ENCODE results near the gene GTF2E1.
A peak's percentile ranks its signal among the peaks of the same experiment; 100 is the strongest.
"Not testable (repeated sequence)": the region's sequence is repeated elsewhere in the genome, so short reads cannot be mapped to it uniquely, and the experiment has no call there.

The GTF2E1 gene

DNA sequence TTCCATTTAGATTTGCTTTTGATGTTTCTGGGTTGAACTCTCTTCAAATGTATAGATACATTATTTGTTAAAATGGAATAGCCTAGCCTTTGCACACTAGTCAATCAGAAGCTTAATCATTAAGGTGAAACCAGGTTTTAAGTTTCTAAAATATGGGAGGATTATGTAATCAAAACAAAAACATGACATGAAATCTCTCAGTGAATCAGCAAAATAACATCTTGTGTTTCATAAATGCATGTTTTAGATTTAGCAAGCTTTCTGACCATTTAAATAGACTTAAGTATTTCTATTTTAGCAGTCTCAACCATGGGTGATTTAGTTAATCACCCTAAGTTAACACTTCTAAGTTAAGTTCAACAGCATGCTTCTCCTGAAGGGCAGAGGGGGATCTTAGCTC is 11.3 kb downstream of the GTF2E1 start:
- no peak for DNase-seq

DNA sequence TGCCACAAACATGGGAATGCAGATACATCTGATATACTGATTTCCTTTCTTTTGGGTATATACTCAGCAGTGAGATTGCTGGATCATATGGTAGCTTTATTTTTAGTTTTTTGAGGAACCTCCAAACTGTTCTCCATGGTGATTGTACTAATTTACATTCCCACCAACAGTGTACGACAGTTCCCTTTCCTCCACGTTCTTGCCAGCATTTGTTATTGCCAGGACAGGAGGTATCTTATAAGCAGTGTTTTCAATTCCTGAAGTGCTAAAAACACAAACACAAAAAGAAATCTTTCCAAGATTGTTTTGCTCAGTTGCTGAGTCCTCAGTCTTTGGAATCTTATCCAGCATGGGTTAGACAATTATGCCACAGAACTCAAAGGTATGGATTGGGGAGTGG is 13.5 kb downstream of the GTF2E1 start:
- no peak for DNase-seq

DNA sequence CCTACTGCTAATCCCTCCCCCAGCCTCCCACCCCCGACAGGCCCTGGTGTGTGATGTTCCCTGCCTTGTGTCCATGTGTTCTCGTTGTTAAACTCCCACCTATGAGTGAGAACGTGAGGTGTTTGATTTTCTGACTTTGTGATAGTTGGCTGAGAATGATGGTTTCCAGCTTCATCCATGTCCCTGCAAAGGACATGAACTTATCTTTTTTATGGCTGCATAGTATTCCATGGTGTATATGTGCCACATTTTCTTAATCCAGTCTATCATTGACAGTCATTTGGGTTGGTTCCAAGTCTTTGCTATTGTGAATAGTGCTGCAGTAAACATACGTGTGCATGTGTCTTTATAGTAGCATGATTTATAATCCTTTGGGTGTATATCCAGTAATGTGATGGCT is 16.0 kb downstream of the GTF2E1 start:
- not testable (repeated sequence) for DNase-seq

DNA sequence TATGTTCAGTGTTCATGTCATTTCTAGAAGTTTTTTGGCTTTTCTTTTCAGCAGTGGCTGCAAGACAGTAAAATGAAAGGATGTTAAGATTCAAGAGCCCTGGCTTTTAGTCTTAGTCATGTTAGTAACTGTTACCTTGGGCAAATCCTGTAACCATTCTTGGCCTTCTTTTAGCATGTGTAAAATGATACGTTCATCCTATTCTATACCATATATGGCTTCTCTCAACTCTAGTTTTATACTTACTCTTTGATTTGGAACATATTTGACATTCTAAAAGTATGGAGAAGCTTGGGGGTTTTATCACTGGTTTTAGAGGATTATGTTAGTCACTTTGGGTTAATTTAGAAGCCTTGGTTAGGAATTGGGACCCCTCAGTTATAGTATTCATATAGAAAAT is 20.1 kb downstream of the GTF2E1 start:
- DNase-seq, result no peak

DNA sequence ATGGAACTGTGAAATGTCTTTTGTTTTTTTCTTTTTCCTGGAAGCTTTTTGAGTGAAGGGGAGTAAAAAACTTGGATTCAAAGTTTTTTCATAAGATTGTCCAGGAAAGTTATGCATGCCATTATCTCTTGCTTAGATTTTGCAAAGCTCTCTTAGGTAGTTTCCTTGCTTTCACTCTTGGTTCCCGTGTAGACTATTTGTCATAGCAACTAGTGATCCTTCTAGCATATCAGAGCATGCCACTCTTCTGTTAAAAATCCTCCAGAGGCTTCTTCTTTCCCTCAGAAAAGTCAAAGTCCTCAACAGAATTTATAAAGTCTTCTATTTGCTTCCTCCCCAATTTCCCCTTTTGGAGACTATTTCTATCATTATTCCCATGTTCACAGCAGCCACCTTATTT is 21.1 kb downstream of the GTF2E1 start:
- DNase-seq, result no peak

DNA sequence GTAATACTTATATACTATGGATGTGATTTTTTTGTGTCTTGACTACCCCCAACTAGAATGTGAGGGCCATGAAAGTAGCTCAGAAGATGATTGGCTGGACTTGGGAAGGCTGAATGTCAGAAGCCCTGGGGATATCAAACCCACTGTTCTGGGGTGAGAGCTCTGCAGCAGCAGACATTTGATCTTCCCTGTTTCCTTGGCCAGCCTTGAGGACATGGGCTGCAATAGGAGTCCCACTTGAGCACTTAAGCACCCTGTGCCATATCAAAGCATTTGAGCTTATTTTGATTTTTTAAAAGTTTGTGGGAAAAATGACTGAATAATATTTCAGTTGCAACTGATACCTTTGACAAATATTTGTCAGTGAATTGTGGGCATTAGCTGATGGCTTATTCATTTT is 21.7 kb downstream of the GTF2E1 start:
- DNase-seq, result no peak

DNA sequence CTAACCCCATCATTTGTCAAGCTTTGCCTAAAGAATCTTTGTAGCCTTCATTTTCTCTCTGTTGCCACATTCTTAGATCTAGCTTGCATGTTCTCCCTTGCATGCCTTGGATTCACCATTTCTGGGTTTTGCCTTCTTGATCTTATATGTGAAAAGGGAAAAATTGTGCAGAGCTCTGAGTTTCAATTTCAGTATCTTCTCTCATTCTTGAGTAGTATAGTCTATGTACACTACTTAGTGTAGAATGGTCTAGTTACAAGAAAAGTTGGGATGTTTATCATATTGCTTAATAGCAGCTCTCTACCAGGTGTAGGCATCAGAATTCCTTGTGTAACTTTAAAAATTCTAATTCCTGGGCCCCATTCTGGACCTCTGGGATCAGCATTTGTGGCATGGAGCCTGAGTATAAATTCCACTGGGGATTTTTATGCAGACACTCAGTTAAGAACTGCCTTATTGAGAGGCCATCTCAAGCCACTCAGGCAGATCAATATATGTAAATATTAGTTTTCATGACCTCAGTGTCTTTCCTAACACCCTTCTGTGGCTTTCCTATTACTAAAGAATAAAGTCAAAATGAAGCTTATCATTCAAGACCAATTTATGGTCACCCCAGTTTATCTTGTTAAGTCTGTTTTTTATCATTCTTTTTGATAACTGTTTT is 23.4 kb downstream of the GTF2E1 start:
- DNase-seq, result no peak

DNA sequence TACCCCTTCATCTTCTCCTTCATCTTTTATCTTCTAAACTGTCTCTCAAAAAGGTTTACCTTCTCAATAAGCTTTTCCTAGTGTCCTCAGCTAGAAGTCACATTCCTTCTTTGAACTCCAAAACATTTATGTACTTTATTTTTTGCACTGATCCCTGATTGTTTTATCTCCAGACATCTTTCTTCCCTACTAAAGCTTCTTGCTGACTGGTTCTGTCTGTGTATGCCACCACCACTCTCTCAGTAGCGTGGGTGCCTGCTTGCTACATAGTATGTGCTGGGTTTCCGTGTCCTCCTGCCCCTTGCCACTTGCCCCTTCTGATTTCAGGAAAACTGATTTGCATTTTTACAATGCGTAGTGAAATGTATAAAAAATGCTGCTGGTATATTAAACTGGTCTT is 24.0 kb downstream of the GTF2E1 start:
- no peak for DNase-seq

DNA sequence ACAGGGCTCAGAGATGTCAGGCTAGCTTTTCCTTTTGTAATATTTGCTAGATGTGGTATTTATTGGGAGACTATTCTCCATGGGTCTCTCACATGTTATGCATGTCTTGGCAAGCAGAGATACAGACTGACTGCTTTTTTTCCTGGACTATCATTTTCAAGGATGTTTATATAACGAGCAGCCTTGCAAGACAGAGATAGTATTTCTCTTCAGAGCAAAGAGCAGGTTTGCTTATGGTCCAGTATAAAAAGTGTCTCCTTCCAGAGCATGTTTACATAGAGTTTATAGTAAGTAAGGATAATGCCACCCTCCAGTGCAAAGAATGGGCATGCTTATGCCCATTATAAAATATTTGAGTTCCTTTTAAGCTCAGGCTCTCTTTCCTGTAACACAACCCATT is 24.6 kb downstream of the GTF2E1 start:
- no peak for DNase-seq

DNA sequence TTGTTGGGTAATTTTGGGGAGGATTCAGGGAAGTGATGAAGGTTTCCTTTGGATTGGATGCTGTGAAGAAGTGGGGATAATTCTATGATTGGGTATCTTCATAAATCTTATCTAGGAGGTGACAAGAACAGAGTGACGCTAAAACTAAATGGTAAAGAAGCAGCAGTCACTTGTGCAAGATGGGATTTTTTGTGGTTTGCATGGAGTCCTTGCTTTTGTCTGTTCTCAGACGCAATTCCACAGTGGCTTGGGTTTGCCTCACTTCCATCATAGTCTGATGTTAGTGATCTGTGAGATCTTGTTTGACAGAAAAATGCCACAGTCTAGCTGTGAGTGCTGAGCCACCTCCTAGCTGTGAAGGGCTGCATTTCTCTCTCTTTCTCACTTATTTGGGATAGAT is 26.9 kb downstream of the GTF2E1 start:
- DNase-seq, result no peak

DNA sequence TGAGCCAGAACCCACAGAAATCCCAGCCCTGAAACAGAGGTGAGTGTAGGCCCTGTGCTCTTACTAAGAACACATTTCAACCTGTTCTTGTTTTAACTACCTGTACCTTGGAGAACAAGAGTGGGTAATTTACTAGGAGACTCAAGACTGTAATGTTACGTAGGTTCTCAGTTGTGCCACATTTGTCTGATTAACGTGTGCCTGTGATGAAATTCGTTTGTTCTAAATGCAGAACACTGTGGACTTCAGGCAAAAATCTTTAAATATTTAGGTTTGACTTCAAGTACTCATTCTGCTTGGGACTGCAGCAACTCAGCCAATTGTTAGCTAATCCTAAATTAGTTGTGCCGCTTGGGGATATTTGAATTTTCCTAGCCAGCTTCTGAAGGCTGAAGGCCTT is 28.3 kb downstream of the GTF2E1 start:
- DNase-seq, result no peak

DNA sequence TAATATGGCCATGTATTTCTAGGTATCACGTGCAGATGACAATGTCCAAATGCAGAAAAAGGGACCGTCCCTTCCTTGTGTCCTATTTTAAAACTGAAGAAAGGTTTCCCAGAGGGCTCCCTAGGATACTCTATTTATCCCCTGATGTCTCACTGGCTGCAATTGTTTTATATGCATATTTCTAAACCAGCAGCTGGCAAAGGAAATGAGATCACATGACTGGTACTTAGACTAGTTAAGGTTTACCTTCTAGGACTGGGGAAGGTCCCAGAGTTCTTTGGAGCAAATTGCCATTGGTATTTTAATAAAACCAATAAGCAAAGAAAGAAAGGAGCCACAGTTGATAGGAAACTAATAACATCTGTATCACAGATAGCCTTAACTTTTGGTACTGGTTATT is 29.5 kb downstream of the GTF2E1 start:
- no peak for DNase-seq

DNA sequence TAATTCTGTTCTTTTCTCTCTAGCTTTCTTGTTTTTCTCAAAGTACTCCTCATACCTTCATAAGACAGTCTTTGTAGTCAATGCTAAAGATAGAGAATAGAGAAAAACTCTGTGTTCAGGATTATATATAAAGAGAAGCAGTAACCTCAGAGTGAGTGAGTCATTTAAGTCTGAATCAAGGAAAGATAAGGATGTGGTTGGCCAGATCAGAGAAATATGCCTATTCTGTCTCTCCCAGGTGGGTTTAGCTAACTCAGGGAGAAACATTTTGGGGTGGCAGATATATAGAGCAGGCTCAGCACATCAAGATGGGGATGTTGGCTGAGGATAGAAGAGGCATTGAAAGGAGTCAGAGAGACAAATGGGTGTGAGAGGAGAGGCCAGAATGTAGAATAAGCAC is 31.4 kb downstream of the GTF2E1 start:
- no peak for DNase-seq

DNA sequence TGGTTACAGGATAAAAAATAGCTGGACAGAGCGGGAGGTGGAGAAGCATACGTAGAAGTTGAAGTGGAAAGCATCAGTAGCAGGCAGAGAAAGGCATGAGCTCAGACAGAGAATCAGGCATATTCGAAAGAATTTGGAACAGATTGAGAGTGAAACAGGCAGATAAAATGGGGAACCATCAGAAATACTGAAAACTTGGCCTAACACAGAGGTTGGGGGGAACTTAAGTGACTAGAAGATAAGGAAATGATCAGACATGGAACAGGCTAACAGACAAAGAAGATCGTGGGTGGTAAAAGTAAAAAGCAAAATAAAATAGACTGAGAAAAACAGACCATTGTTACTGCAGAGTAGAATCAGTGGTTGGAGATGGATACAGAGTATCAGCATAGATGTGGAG is 32.9 kb downstream of the GTF2E1 start:
- DNase-seq, result no peak

DNA sequence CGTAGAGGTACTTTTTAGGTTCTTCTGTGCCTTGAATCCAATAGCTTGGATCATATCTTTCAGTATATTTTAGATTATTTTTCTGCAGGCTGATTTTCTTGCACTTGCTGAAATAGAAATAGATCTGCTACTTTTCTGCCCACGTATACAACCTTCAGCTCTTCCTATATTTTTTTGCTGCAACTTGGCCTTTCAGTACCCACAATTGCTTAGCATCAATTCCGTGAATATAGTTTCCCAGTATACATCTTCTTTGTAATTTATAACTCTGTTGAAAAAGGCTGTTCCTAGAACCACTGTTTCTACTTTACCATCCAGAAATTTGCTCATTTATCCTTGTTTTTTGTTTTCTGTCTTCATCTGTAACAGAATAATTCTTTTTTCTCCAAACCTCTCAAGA is 36.2 kb downstream of the GTF2E1 start:
- no peak for DNase-seq

DNA sequence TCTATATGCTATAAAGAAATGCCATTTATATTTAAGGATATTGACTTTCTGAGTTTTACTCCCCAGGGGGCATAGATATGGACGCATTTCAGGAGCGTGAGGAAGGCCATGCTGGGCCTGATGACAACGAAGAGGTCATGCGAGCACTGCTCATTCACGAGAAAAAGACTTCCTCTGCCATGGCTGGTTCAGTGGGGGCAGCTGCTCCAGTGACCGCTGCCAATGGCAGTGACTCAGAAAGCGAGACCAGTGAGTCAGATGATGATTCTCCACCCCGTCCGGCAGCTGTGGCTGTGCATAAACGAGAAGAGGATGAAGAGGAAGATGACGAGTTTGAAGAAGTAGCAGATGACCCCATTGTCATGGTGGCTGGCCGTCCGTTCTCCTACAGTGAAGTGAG is 38.4 kb downstream of the GTF2E1 start:
- peak in 1 of 51 donors; percentile 1 for DNase-seq

DNA sequence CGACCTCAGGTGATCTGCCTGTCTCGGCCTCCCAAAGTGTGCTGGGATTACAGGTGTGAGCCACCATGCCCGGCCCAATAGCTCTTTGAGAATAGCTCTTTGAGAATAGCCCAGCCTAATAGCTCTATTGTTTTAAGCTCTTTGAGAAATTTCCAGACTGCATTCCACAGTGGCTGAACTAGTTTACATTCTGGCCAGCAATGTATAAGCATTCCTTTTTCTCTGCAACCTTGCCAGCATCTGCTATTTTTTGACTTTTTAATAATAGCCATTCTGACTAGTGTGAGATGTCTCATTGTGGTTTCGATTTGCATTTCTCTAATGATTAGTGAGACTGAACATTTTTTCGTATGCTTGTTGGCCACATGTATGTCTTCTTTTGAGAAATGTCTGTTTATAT is 43.3 kb downstream of the GTF2E1 start:
- not testable (repeated sequence) for DNase-seq

DNA sequence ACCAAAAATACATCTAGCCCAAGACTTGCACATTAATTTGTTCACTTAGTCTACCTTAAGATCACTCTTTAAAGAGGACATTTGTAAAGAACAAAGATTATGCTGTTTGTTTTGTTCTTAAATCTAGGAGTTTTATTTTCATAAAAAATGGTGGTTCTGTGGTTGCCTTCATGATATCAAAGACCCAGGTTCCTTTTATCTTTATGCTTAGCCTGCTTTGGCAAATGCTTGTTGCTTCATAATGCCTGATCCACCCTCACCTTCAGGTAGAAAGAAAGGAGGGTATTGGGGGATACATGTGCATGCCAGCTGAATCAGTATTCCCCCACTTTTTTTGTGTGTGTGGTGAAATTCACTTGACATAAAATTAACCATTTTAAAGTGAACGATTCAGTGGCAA is 48.5 kb downstream of the GTF2E1 start:
- DNase-seq, result no peak

DNA sequence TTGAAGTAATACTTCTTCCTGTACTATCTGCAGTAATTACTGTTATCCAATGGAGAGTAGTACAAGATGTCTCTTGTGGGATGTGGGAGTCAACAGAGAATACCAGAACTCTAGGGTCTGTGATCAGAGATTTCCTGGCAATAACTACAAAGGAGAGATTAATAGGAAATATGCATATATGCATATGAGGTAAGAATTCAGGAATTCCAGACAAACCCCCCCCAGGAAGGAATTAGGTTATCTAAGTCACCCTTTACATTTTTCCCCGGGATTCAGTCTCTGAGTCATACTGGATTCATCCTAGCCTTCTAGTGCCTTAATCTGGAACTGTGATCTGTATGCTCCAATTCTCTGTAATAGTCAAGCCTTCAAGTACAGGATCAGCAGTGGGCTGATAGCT is 49.4 kb downstream of the GTF2E1 start:
- no peak for DNase-seq

DNA sequence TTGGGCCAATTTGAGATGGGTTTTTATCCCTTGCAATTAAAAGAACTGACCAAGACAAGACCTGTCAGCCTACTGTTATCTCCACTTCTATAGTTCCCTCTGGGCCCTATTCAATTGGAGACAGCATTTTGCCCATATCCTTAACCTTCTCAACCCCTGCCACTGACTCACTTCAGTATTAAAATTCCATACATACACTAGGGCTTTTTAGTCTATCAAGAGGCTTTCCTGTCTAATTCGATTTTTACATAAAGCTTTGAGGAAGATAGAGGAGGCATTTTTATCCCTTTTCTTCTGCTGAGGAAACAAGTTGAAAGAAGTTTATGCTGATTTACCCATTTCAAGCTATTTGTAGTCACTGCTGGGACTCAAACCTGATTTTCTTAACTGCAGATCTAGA is 51.1 kb downstream of the GTF2E1 start:
- no peak for DNase-seq

DNA sequence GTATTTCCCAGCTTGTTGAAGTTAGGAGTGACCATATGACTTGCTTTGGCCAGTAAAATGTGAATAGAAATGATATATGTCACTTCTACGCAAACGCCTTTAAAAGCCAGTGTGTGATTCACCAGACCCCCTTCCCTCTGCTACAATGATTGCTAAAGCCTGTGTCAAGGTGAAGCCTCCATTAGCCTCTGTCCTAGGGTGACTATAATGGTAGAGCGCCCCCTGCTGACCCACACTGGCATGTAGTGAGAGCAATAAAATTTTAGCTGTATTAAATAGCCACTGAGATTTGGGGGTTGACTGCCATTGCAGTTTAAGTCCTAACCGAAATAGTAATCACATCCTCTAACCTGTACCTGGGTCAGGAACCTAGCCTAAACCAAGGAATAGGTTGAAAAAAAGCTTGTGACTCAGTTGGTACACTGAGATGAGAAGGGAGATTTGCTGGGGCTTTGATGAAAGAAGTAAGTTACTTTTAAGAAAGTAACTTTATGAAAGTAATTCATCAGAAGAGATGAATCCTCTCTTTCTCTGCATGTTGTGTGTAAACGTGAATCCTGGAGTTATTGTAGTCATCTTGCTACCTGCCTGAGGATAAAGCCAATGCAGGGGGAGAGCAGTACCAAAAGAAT is 52.6 kb downstream of the GTF2E1 start:
- peak in 46 of 51 donors; percentile 0 to 85 (median 36) for DNase-seq

DNA sequence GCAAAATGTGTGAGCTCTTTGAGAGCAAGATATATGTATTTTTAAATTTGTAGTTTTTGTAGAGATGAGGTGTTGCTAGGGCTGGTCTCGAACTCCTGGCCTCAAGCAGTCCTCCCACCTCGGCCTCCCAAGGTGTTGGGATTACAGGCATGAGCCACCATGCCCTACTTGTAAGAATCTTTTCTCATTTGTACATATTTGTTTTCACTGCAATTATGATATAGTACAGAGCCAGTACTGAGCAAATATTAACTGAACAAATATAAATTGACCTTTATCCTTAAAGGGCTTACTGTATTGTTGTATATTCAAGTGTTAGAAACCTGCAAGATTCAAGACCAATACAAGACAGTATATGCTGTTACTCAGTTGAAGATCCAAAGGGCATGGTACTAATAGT is 53.4 kb downstream of the GTF2E1 start:
- no peak for DNase-seq

DNA sequence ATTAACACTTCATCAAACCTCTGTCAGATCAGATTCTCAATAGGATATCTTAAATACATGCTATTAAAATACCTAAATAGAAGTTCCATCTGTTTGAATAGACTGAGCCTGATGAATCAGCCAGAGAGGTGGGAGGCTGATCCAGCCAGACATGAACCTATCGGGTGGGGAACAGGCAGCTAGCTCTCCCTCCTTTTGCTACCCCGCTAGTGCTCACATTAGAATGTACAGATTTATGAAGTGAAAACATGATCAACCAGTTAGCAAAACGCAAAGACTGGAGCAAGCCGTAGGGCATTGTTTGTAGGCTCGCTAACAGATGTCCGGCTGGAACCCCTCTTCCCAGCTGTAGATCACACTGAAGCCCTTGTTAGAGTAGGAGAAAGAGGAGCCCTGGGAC is 54.4 kb downstream of the GTF2E1 start:
- peak in 1 of 51 donors; percentile 5 for DNase-seq

DNA sequence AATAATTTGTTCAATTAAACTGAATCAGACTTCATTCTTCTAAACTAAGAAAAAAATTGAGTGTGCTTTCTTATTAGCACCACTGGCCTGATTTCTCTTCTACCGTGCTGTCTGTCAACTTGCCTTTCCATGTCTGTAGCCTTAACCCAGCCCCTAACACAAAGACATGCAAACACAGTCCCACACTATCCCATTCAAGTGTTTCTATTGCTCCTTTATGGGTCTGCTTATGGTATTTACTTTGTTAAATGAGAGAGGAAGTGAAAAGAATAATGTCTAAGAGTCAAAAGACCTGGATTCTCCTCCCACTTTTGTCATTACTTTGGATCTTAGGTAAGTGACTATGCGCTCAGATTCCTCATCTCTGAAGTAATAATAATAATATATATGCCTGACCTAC is 55.3 kb downstream of the GTF2E1 start:
- DNase-seq, result no peak

Measured in hypothalamus (tissue), 51 donors.